K562 (cell line): Measurements from ENCODE around the gene NEURL4. TPM values are rescaled to one million over a fixed set of nuclear protein-coding genes. Genes with fewer than 3 reads are reported as not detected.

ENCODE experiments used
- AFF1 ChIP-seq, 2 experiments: fragments of 450-650 bp; IDR thresholded peaks; 2 replicates each; pipeline ENCODE4 v1.6.1; 2018; ENCODE audit warnings: mild to moderate bottlenecking in 2 of 2, low read depth in 1 of 2; ENCODE audit not compliant: partially characterized antibody in 2 of 2
- BRF2 ChIP-seq: IDR thresholded peaks from 3 replicates; pipeline ENCODE4 v1.6.1; 2011; ENCODE audit warnings: borderline replicate concordance, mild to moderate bottlenecking; ENCODE audit not compliant: insufficient read length, insufficient read depth
- CTBP1 ChIP-seq: fragments of 450-650 bp; IDR thresholded peaks from 2 replicates; pipeline ENCODE4 v1.6.1; 2016; ENCODE audit warnings: borderline replicate concordance
- EGR1 ChIP-seq: fragments of 450-650 bp; conservative IDR thresholded peaks from 2 replicates; pipeline ENCODE4 v1.6.1; 2017; ENCODE audit warnings: mild to moderate bottlenecking
- ELF1 ChIP-seq: fragments of 200-800 bp; sonication (Bioruptor generic); IDR thresholded peaks from 2 replicates; pipeline ENCODE4 v1.6.1; 2016; ENCODE audit warnings: missing genetic modification characterization, missing compliant biosample characterization
- ETV1 ChIP-seq: fragments of 450-650 bp; conservative IDR thresholded peaks from 2 replicates; pipeline ENCODE4 v1.6.1; 2016; ENCODE audit warnings: missing genetic modification characterization, control low read depth, low read depth, missing compliant biosample characterization
- HDAC1 ChIP-seq, 2 experiments: fragments of 450-650 bp; IDR thresholded peaks; 2 replicates each; pipeline ENCODE4 v1.6.1; 2016 to 2017; ENCODE audit warnings: inconsistent platforms in 1 of 2, mild to moderate bottlenecking in 1 of 2, moderate library complexity in 1 of 2
- HDAC6 ChIP-seq: IDR thresholded peaks from 2 replicates; pipeline ENCODE4 v1.6.1; 2012; ENCODE audit warnings: low read depth, mild to moderate bottlenecking, control low read depth, inconsistent platforms, low read length, moderate library complexity
- KLF13 ChIP-seq: fragments of 450-650 bp; IDR thresholded peaks from 2 replicates; pipeline ENCODE4 v1.6.1; 2016; ENCODE audit warnings: missing genetic modification characterization, low read depth, mild to moderate bottlenecking, missing compliant biosample characterization, moderate library complexity, borderline replicate concordance
- KLF6 ChIP-seq: fragments of 250-450 bp; sonication (Bioruptor Pico); IDR thresholded peaks from 2 replicates; pipeline ENCODE4 v1.4.0; 2020; ENCODE audit warnings: mild to moderate bottlenecking, moderate library complexity, borderline replicate concordance
- NEUROD1 ChIP-seq: fragments of 150-350 bp; IDR thresholded peaks from 2 replicates; pipeline ENCODE4 v1.6.1; 2014; ENCODE audit warnings: borderline replicate concordance, low read length, low read depth; ENCODE audit not compliant: partially characterized antibody
- NFIX ChIP-seq: fragments of 250-450 bp; sonication (Bioruptor Pico); IDR thresholded peaks from 2 replicates; pipeline ENCODE4 v1.4.0; 2020; ENCODE audit warnings: low read depth, mild to moderate bottlenecking, moderate library complexity
- RNF2 ChIP-seq: sonication (generic); IDR thresholded peaks from 2 replicates; pipeline ENCODE4 v1.6.1; 2016
- SAP30 ChIP-seq: fragments of 200-600 bp; sonication (generic); IDR thresholded peaks from 2 replicates; pipeline ENCODE4 v1.6.1; 2012; ENCODE audit warnings: borderline replicate concordance, low read depth, mild to moderate bottlenecking, moderate library complexity, low read length, control low read depth, inconsistent platforms; ENCODE audit not compliant: insufficient read depth, poor library complexity, severe bottlenecking
- SIX5 ChIP-seq, 2 experiments: IDR thresholded peaks; 2 replicates each; pipeline ENCODE4 v1.6.1; 2011; ENCODE audit warnings: low read length in 2 of 2, borderline replicate concordance in 1 of 2, low read depth in 1 of 2, mild to moderate bottlenecking in 1 of 2, moderate library complexity in 1 of 2; ENCODE audit not compliant: insufficient read depth in 1 of 2
- TRIM25 ChIP-seq: fragments of 450-650 bp; IDR thresholded peaks from 2 replicates; pipeline ENCODE4 v1.7.0; 2016; ENCODE audit warnings: borderline replicate concordance
- ZEB2 ChIP-seq: fragments of 450-650 bp; IDR thresholded peaks from 2 replicates; pipeline ENCODE4 v1.6.1; 2016
- ZFX ChIP-seq: sonication (generic); formaldehyde crosslinking; IDR thresholded peaks from 2 replicates; pipeline ENCODE4 v1.8.0; 2022; ENCODE audit warnings: mild to moderate bottlenecking, missing genetic modification reagents, moderate library complexity
- ZNF165 ChIP-seq: fragments of 250-450 bp; sonication (Bioruptor Pico); IDR thresholded peaks from 2 replicates; pipeline ENCODE4 v1.4.0; 2020; ENCODE audit warnings: borderline replicate concordance
- polyA plus RNA-seq, 8 experiments: library from polyadenylated mRNA; depleted of rRNA in 4 of 8; stranded (reverse) in 5 of 8; unstranded in 3 of 8; fragments of >200 nt; fragmentation: Nextera tagmentation in 2 of 8; fragmentation: Illumina TruSeq in 1 of 8; extraction: Ambion mirVana in 2 of 8; extraction: Trizol in 1 of 8; gene quantifications; 2 replicates each; pipeline versions ENCODE4 v1.2.1 to v1.2.3, GENCODE V29; 2011 to 2014; ENCODE audit warnings: inconsistent platforms in 1 of 8, missing spikeins in 1 of 8
- total RNA-seq, 7 experiments: library from RNA; depleted of rRNA in 6 of 7; stranded (reverse); fragments of >200 nt in 6 of 7; fragmentation: Illumina TruSeq in 2 of 7; extraction: Trizol in 2 of 7; gene quantifications; 2 replicates each; pipeline versions ENCODE4 v1.2.1 to v1.2.3, GENCODE V29; 2011 to 2021; ENCODE audit warnings: low replicate concordance in 1 of 7

Gene NEURL4
- total and polyA plus RNA-seq, 9 of the 15 experiments (the other 6 are each of a cell fraction or from before 2014, with no cell fraction given), result 0.08 to 37.4 (median 11.5) TPM

GRCh38 chr17:7351665-7352502 is 22.7 kb upstream of the NEURL4 start, which contains the start of gene KCTD11 (continued):
- TF ChIP-seq SIX5 (IDR thresholded peaks at IDR 0.05; ENCODE audit: borderline replicate concordance in 1 of 2, insufficient read depth in 1 of 2, low read depth in 1 of 2, low read length in 2 of 2) (no peak), SAP30 (peak; percentile 51), EGR1 (peak; percentile 95), ZFX (CRISPR knock-in tag) (peak; percentile 67), KLF13 (tag) (no peak), KLF6 (CRISPR knock-in tag) (no peak), ZNF165 (CRISPR knock-in tag) (no peak), BRF2 (no peak), HDAC1 (IDR thresholded peaks at IDR 0.05) (peak in 1 of 2 experiments; percentile 15; a peak in 1 of 4 replicates), CTBP1 (0 out of 2 replicates have a peak, but pooled peaks have one; percentile 49), ELF1 (tag) (peak; percentile 59; the same call in 1 of the 2 replicates), ETV1 (tag) (no peak; the same call in 1 of the 2 replicates), ZEB2 (0 out of 2 replicates have a peak, but pooled peaks have one; percentile 23), NFIX (CRISPR knock-in tag) (no peak), HDAC6 (no peak), AFF1 (IDR thresholded peaks at IDR 0.05; ENCODE audit: low read depth in 1 of 2, partially characterized antibody in 2 of 2) (no peak), TRIM25 (no peak), NEUROD1 (peak; percentile 38), RNF2 (0 out of 2 replicates have a peak, but pooled peaks have one; percentile 23)
